ENCODE measurements around the gene UNC5C. TPM values are rescaled to one million over a fixed set of nuclear protein-coding genes. Genes with fewer than 3 reads are reported as not detected.

UNC5C gene
- total and polyA plus RNA-seq, 2 donors (not counting 1 experiment from before 2014, with no cell fraction given): 2.0 to 11.6 TPM

- DNase-seq (ENCODE audit: low read depth in 2 of 2): no peak
- no peak overlapping the region for H3K4me2 ChIP-seq (ENCODE audit: extremely low read depth, insufficient read depth, low read length)
- H3K9me3 ChIP-seq (ENCODE audit: control insufficient read depth, insufficient read depth, low read depth, low read length): no peaks in the 10 kb centered on the region
- no peak for TF ChIP-seq CTCF (conservative IDR thresholded peaks at IDR 0.05 in 1 of 2, IDR thresholded peaks at IDR 0.05 in 1 of 2; ENCODE audit: low read depth in 1 of 2, low read length in 2 of 2)
- no peak for TF ChIP-seq EZH2 (IDR thresholded peaks at IDR 0.05; ENCODE audit: low read length, missing control alignments)
- no peaks in the 10 kb centered on the region for H3K4me1 ChIP-seq (ENCODE audit: control insufficient read depth, extremely low read depth, insufficient read depth, low read length)
- no peak overlapping the region for H3K27ac ChIP-seq (ENCODE audit: insufficient read depth, low read length)
- no peak overlapping the region for H3K9ac ChIP-seq (ENCODE audit: insufficient read depth, low read length)
- H4K20me1 ChIP-seq (ENCODE audit: control insufficient read depth, extremely low read depth, insufficient read depth, low read length): no peaks in the 10 kb centered on the region
- no peaks in the 10 kb centered on the region for H3K36me3 ChIP-seq (ENCODE audit: control insufficient read depth, insufficient read depth, low read length)
- H3K79me2 ChIP-seq (ENCODE audit: control insufficient read depth, insufficient read depth, low read length): no peaks in the 10 kb centered on the region
- no peaks in the 10 kb centered on the region for H3K27me3 ChIP-seq (ENCODE audit: control insufficient read depth, insufficient read depth, low read length)
- H2AFZ ChIP-seq (ENCODE audit: low read length): no peak overlapping the region
- H3K4me3 ChIP-seq (replicated peaks in 1 of 4; ENCODE audit: control extremely low read depth in 1 of 4, insufficient read depth in 1 of 4, low read depth in 3 of 4, low read length in 4 of 4): no peak overlapping the region
These were observed 285.4 kb downstream of the UNC5C start for GRCh38 chr4:95263391-95263790.

GRCh38 chr4:95256108-95256835, 292.5 kb downstream of the UNC5C start:
- no peak overlapping the region for H2AFZ ChIP-seq (ENCODE audit: low read length)

More at GRCh38 chr4:95256108-95256835, 292.5 kb downstream of the UNC5C start:
- Histone ChIP-seq H3K36me3 (ENCODE audit: control insufficient read depth, insufficient read depth, low read length) (no peaks in the 10 kb centered on the region), H3K9ac (ENCODE audit: insufficient read depth, low read length) (no peak overlapping the region), H3K27ac (ENCODE audit: insufficient read depth, low read length) (no peak overlapping the region), H3K4me1 (ENCODE audit: control insufficient read depth, extremely low read depth, insufficient read depth, low read length) (no peaks in the 10 kb centered on the region), H3K4me3 (replicated peaks in 1 of 4; ENCODE audit: control extremely low read depth in 1 of 4, insufficient read depth in 1 of 4, low read depth in 3 of 4, low read length in 4 of 4) (no peak overlapping the region), H3K27me3 (ENCODE audit: control insufficient read depth, insufficient read depth, low read length) (no peaks in the 10 kb centered on the region), H4K20me1 (ENCODE audit: control insufficient read depth, extremely low read depth, insufficient read depth, low read length) (no peaks in the 10 kb centered on the region), H3K4me2 (ENCODE audit: extremely low read depth, insufficient read depth, low read length) (no peak overlapping the region), H3K79me2 (ENCODE audit: control insufficient read depth, insufficient read depth, low read length) (no peaks in the 10 kb centered on the region), H3K9me3 (ENCODE audit: control insufficient read depth, insufficient read depth, low read depth, low read length) (no peaks in the 10 kb centered on the region)
- DNase-seq (ENCODE audit: low read depth in 2 of 2): peak in 1 of 2 donors; percentile 36
- TF ChIP-seq EZH2 (IDR thresholded peaks at IDR 0.05; ENCODE audit: low read length, missing control alignments) (no peak), CTCF (conservative IDR thresholded peaks at IDR 0.05 in 1 of 2, IDR thresholded peaks at IDR 0.05 in 1 of 2; ENCODE audit: low read depth in 1 of 2, low read length in 2 of 2) (no peak)

Measured in fibroblast of lung (primary cell).